Vagina (tissue), 2 donors: ENCODE data around the gene PCSK6. TPM values are rescaled to one million over a fixed set of nuclear protein-coding genes. Genes with fewer than 3 reads are reported as not detected.
"Not testable (repeated sequence)": the region's sequence is repeated elsewhere in the genome, so short reads cannot be mapped to it uniquely, and the experiment has no call there.

Source experiments
- DNase-seq, 2 donors: peaks; one replicate each; pipeline ENCODE4 v3.0.0-alpha.2; 2017; ENCODE audit errors: extremely low spot score in 2 of 2
- H3K27ac ChIP-seq: fragments of 200-600 bp; sonication (generic); one replicate; pipeline ENCODE4 v1.5.1; 2019
- H3K27me3 ChIP-seq: fragments of 200-600 bp; sonication (generic); one replicate; pipeline ENCODE4 v1.5.1; 2019
- H3K36me3 ChIP-seq, 2 donors: fragments of 200-600 bp; sonication (generic); one replicate each; pipeline ENCODE4 v1.5.1; 2017 to 2019
- H3K4me1 ChIP-seq: fragments of 200-600 bp; sonication (generic); one replicate; pipeline ENCODE4 v1.5.1; 2019
- H3K4me3 ChIP-seq, 2 donors: fragments of 200-600 bp; sonication (generic); 1 replicate in 1 of 2; 2 replicates in 1 of 2; pipeline ENCODE4 v1.5.1; 2016 to 2019
- H3K9me3 ChIP-seq: fragments of 200-600 bp; sonication (generic); one replicate; pipeline ENCODE4 v1.5.1; 2019
- CTCF ChIP-seq, 3 experiments: fragments of 450-650 bp in 2 of 3; fragments of 200-600 bp in 1 of 3; sonication (generic) in 1 of 3; IDR thresholded peaks; one replicate each; pipeline ENCODE4 v1.5.1; 2017 to 2019; ENCODE audit warnings: antibody characterized with exemption in 3 of 3, mild to moderate bottlenecking in 2 of 3, moderate library complexity in 2 of 3
- POLR2A ChIP-seq, 2 donors: fragments of 450-650 bp; IDR thresholded peaks; one replicate each; pipeline ENCODE4 v1.6.1; 2017; ENCODE audit warnings: antibody characterized with exemption in 2 of 2, mild to moderate bottlenecking in 2 of 2, moderate library complexity in 2 of 2
- POLR2AphosphoS5 ChIP-seq, 2 donors: sonication (generic); formaldehyde crosslinking; IDR thresholded peaks; one replicate each; pipeline ENCODE4 v1.9.0; 2017; ENCODE audit warnings: antibody characterized with exemption in 2 of 2, mild to moderate bottlenecking in 2 of 2, low read depth in 1 of 2; ENCODE audit not compliant: insufficient read depth in 1 of 2
- intact Hi-C: fragments of 100-400 bp; cut with DNase I; formaldehyde crosslinking; loops from one replicate; pipeline ENCODE4 v1.15.1; 2023
- total RNA-seq: library from RNA; depleted of rRNA; stranded (reverse); fragments of >200 nt; gene quantifications from one replicate; pipeline ENCODE4 v1.2.3, GENCODE V29; 2016

PCSK6 gene
- total RNA-seq, 1 donor from 2014 or later: 7.4 TPM

GRCh38 chr15:101457696-101458095, 31.8 kb downstream of the PCSK6 start:
- H3K4me3 ChIP-seq: no peak overlapping the region
- peaks cover 24% of the 10 kb centered on the region for H3K4me1 ChIP-seq
- no peaks in the 10 kb centered on the region for H3K9me3 ChIP-seq
- DNase-seq: no peak
- H3K27ac ChIP-seq: no peak overlapping the region
- H3K36me3 ChIP-seq: no peaks in the 10 kb centered on the region
- intact Hi-C loops: no loop called here
- TF ChIP-seq POLR2A (IDR thresholded peaks at IDR 0.05) (no peak), POLR2AphosphoS5 (IDR thresholded peaks at IDR 0.05; ENCODE audit: insufficient read depth in 1 of 2, low read depth in 1 of 2) (no peak), CTCF (IDR thresholded peaks at IDR 0.05) (no peak)
- no peaks in the 10 kb centered on the region for H3K27me3 ChIP-seq

GRCh38 chr15:101456057-101456739, 33.3 kb downstream of the PCSK6 start:
- no peak for DNase-seq
- Histone ChIP-seq H3K27ac (no peak overlapping the region), H3K4me3 (no peak overlapping the region), H3K27me3 (no peaks in the 10 kb centered on the region), H3K9me3 (no peaks in the 10 kb centered on the region), H3K4me1 (peaks cover 24% of the 10 kb centered on the region), H3K36me3 (no peaks in the 10 kb centered on the region)
- TF ChIP-seq CTCF (IDR thresholded peaks at IDR 0.05) (no peak), POLR2A (IDR thresholded peaks at IDR 0.05) (no peak), POLR2AphosphoS5 (IDR thresholded peaks at IDR 0.05; ENCODE audit: insufficient read depth in 1 of 2, low read depth in 1 of 2) (no peak)
- intact Hi-C loops: no loop called here

GRCh38 chr15:101455291-101456025, 34.0 kb downstream of the PCSK6 start:
- TF ChIP-seq POLR2AphosphoS5 (IDR thresholded peaks at IDR 0.05; ENCODE audit: insufficient read depth in 1 of 2, low read depth in 1 of 2): no peak
- TF ChIP-seq POLR2A (IDR thresholded peaks at IDR 0.05): no peak
- no peak for TF ChIP-seq CTCF (IDR thresholded peaks at IDR 0.05)

GRCh38 chr15:101454781-101455180, 34.7 kb downstream of the PCSK6 start:
- peaks cover 29% of the 10 kb centered on the region for H3K4me1 ChIP-seq
- H3K36me3 ChIP-seq, H3K4me3 ChIP-seq, H3K27me3 ChIP-seq, DNase-seq, H3K27ac ChIP-seq, intact Hi-C loops, H3K9me3 ChIP-seq: not testable (repeated sequence)

More at GRCh38 chr15:101455291-101456025, 34.0 kb downstream of the PCSK6 start:
- peaks cover 29% of the 10 kb centered on the region for H3K4me1 ChIP-seq
- H3K27me3 ChIP-seq: no peaks in the 10 kb centered on the region
- no peaks in the 10 kb centered on the region for H3K36me3 ChIP-seq
- no peak for DNase-seq
- no peaks in the 10 kb centered on the region for H3K9me3 ChIP-seq
- H3K27ac ChIP-seq: no peak overlapping the region
- no peak overlapping the region for H3K4me3 ChIP-seq
- intact Hi-C loops: no loop called here

- intact Hi-C loops: no loop called here
- no peak for TF ChIP-seq POLR2AphosphoS5 (IDR thresholded peaks at IDR 0.05; ENCODE audit: insufficient read depth in 1 of 2, low read depth in 1 of 2)
- TF ChIP-seq CTCF (IDR thresholded peaks at IDR 0.05): no peak
- TF ChIP-seq POLR2A (IDR thresholded peaks at IDR 0.05): no peak
- no peak for DNase-seq
- Histone ChIP-seq H3K27ac (no peak overlapping the region), H3K4me1 (peaks cover 29% of the 10 kb centered on the region), H3K9me3 (no peaks in the 10 kb centered on the region), H3K4me3 (no peak overlapping the region), H3K27me3 (no peaks in the 10 kb centered on the region), H3K36me3 (no peaks in the 10 kb centered on the region)
Observed at GRCh38 chr15:101454365-101454764, 35.1 kb downstream of the PCSK6 start.
